GM19467 (cell line): Measurements from ENCODE around the gene MLF2.

Source experiments
- ATAC-seq: cut with Tn5 transposase; IDR thresholded peaks from one replicate; pipeline ENCODE4 v1.9.1; 2021; ENCODE audit warnings: mild to moderate bottlenecking, moderate library complexity; ENCODE audit not compliant: unreplicated experiment

Gene MLF2

GRCh38 chr12:6698352-6699046 lies 54.4 kb downstream of the MLF2 start:
- ATAC-seq, result no peak
